ENCODE measurements around the gene CMA1.

DNA sequence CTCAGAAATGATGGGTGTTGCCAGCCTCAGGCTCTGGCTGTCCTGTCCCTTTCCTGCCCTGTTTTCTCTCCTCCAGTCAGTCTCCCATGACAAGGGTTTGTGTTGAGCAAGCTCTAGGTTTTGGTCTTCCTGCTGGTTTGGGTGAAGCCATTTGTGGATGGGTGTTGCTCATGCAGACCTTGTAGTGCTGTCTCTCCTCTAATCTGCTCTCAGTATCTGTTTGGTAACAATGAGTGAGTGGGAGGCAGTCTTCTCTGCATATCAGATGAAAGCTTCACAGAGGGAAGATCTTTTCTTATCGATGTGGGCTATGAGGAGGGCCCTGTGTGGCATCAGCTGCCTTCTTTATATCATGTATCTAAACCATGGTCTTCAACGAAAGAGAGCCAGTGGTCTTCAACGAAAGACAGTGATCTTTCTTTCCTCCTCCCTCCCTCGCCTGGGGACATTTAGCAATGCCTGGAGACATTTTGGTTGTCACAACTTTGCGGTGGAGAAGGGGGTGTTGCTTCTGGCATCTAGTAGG lies 3.6 kb downstream of the CMA1 start:
- TF ChIP-seq CTCF (IDR thresholded peaks at IDR 0.05; ENCODE audit: low read length) (no peak), EZH2phosphoT487 (IDR thresholded peaks at IDR 0.05; ENCODE audit: low read length) (no peak), EZH2 (optimal IDR thresholded peaks at IDR 0.05; ENCODE audit: low read depth, low read length) (no peak)
